Body of pancreas (tissue), 4 donors: ENCODE results near the gene SDC1. TPM values are rescaled to one million over a fixed set of nuclear protein-coding genes. Genes with fewer than 3 reads are reported as not detected.
"Not testable (repeated sequence)": the region's sequence is repeated elsewhere in the genome, so short reads cannot be mapped to it uniquely, and the experiment has no call there.

Experiments used
- ATAC-seq: fragments of 150-250 bp; one replicate; pipeline ENCODE4 v1.9.1; 2016
- DNase-seq, 4 donors: peaks; one replicate each; pipeline ENCODE4 v3.0.0-alpha.2; 2019
- H3K27ac ChIP-seq, 4 donors: fragments of 200-600 bp; sonication (generic); 1 replicate in 3 of 4; 2 replicates in 1 of 4; pipeline versions ENCODE4 v1.5.1 to v1.6.1; 2016 to 2019; ENCODE audit warnings: mild to moderate bottlenecking in 1 of 4, mixed read lengths in 1 of 4, moderate library complexity in 1 of 4
- H3K27me3 ChIP-seq, 2 donors: fragments of 200-600 bp; sonication (generic); one replicate each; pipeline ENCODE4 v1.6.0; 2016; ENCODE audit warnings: mild to moderate bottlenecking in 1 of 2
- H3K36me3 ChIP-seq, 2 donors: fragments of 200-600 bp; sonication (generic); replicated peaks in 1 of 2; 2 replicates each; pipeline ENCODE4 v1.5.1; 2016; ENCODE audit warnings: low read depth in 2 of 2; ENCODE audit not compliant: insufficient read depth in 1 of 2
- H3K4me1 ChIP-seq: fragments of 200-600 bp; sonication (generic); one replicate; pipeline ENCODE4 v1.6.0; 2016
- H3K4me3 ChIP-seq, 2 donors: fragments of 200-600 bp; sonication (generic); 1 replicate in 1 of 2; 2 replicates in 1 of 2; pipeline ENCODE4 v1.5.1; 2016 to 2019
- H3K9me3 ChIP-seq, 3 donors: fragments of 200-600 bp; sonication (generic); 1 replicate in 2 of 3; 2 replicates in 1 of 3; pipeline ENCODE4 v1.5.1; 2016
- CTCF ChIP-seq, 7 experiments: fragments of 450-650 bp in 4 of 7; fragments of 200-600 bp in 3 of 7; sonication (generic) in 3 of 7; IDR thresholded peaks; one replicate each; pipeline ENCODE4 v1.5.1; 2016 to 2019; ENCODE audit warnings: antibody characterized with exemption in 7 of 7
- POLR2A ChIP-seq, 3 donors: fragments of 450-650 bp; IDR thresholded peaks; one replicate each; pipeline ENCODE4 v1.6.1; 2016; ENCODE audit warnings: antibody characterized with exemption in 3 of 3, mild to moderate bottlenecking in 2 of 3
- WGBS, 2 donors: methylation state at CpG; one replicate each; pipeline ENCODE4 v1.1.5; 2017; 5-methylcytosine and 5-hydroxymethylcytosine counted together
- intact Hi-C: fragments of 100-400 bp; cut with DNase I; formaldehyde crosslinking; loops from one replicate; pipeline ENCODE4 v1.15.1; 2023
- total RNA-seq, 2 donors: library from RNA; depleted of rRNA; stranded (reverse); fragments of >200 nt; gene quantifications; one replicate each; pipeline ENCODE4 v1.1.0, GENCODE V29; 2016

SDC1 gene
- total RNA-seq, 2 donors from 2014 or later: 24.7 to 53.2 TPM

GRCh38 chr2:20197192-20197591 lies 27.7 kb downstream of the SDC1 start:
- no peak overlapping the region for H3K4me3 ChIP-seq
- peak overlapping the region; percentile 69 to 87 (median 82) for H3K27ac ChIP-seq
- H3K27me3 ChIP-seq: no peaks in the 10 kb centered on the region
- H3K4me1 ChIP-seq: peaks cover 22% of the 10 kb centered on the region
- H3K36me3 ChIP-seq: no peaks in the 10 kb centered on the region
- intact Hi-C loops: no loop called here
- WGBS, 2 donors: 87 to 90% methylated on average over 9 of the region's 9 CpGs
- ATAC-seq (no peak), DNase-seq (no peak)
- H3K9me3 ChIP-seq: no peaks in the 10 kb centered on the region
- TF ChIP-seq CTCF (IDR thresholded peaks at IDR 0.05): no peak
- no peak for TF ChIP-seq POLR2A (IDR thresholded peaks at IDR 0.05)

- H3K27ac ChIP-seq: peak overlapping the region; percentile 69 to 87 (median 82)
- WGBS, 2 donors: 41 to 51% methylated on average over 9 to 16 of the region's 16 CpGs
- H3K9me3 ChIP-seq: no peaks in the 10 kb centered on the region
- ATAC-seq (peak; percentile 74), DNase-seq (peak; percentile 40 to 81 (median 54))
- peak in 1 of 3 donors; percentile 8 for TF ChIP-seq POLR2A (IDR thresholded peaks at IDR 0.05)
- TF ChIP-seq CTCF (IDR thresholded peaks at IDR 0.05): peak in 1 of 7 experiments; percentile 25
- no peaks in the 10 kb centered on the region for H3K27me3 ChIP-seq
- H3K4me1 ChIP-seq: peaks cover 27% of the 10 kb centered on the region
- no peaks in the 10 kb centered on the region for H3K36me3 ChIP-seq
- intact Hi-C loops: no loop called here
- H3K4me3 ChIP-seq: no peak overlapping the region
Observed at GRCh38 chr2:20196657-20197161, 28.2 kb downstream of the SDC1 start.

- Histone ChIP-seq H3K9me3 (no peaks in the 10 kb centered on the region), H3K27ac (peak overlapping the region; percentile 69 to 87 (median 82)), H3K4me3 (no peak overlapping the region), H3K36me3 (no peaks in the 10 kb centered on the region), H3K4me1 (peaks cover 33% of the 10 kb centered on the region), H3K27me3 (no peaks in the 10 kb centered on the region)
- peak; percentile 33 to 67 (median 48) for DNase-seq
- intact Hi-C loops: no loop called here
- ATAC-seq: peak; percentile 70
- WGBS, 2 donors: 51 to 56% methylated on average over 6 to 7 of the region's 7 CpGs
- no peak for TF ChIP-seq CTCF (IDR thresholded peaks at IDR 0.05)
- TF ChIP-seq POLR2A (IDR thresholded peaks at IDR 0.05): no peak
Observed at GRCh38 chr2:20196053-20196656, 28.8 kb downstream of the SDC1 start.

GRCh38 chr2:20195431-20196033 lies 29.4 kb downstream of the SDC1 start:
- TF ChIP-seq POLR2A (IDR thresholded peaks at IDR 0.05) (no peak), CTCF (IDR thresholded peaks at IDR 0.05) (no peak)
- H3K4me1 ChIP-seq: peaks cover 33% of the 10 kb centered on the region
- H3K9me3 ChIP-seq: no peaks in the 10 kb centered on the region
- no peaks in the 10 kb centered on the region for H3K36me3 ChIP-seq
- 74 to 77% methylated on average over 12 of the region's 12 CpGs for WGBS, 2 donors
- peak overlapping the region in 3 of 4 donors; percentile 8 to 87 (median 84) for H3K27ac ChIP-seq
- intact Hi-C loops: no loop called here
- DNase-seq (no peak), ATAC-seq (no peak)
- no peaks in the 10 kb centered on the region for H3K27me3 ChIP-seq
- no peak overlapping the region for H3K4me3 ChIP-seq

GRCh38 chr2:20195016-20195411 lies 29.9 kb downstream of the SDC1 start:
- H3K4me3 ChIP-seq, H3K9me3 ChIP-seq, intact Hi-C loops, ATAC-seq, H3K36me3 ChIP-seq, H3K27me3 ChIP-seq, DNase-seq: not testable (repeated sequence)
- peaks cover 33% of the 10 kb centered on the region for H3K4me1 ChIP-seq
- 80 to 92% methylated on average over 8 of the region's 8 CpGs for WGBS, 2 donors
- peak overlapping the region in 1 of 4 donors; percentile 87 for H3K27ac ChIP-seq
